Tibial nerve (tissue), 4 donors: Measurements from ENCODE around the gene DTX4.

Experiments
- CTCF ChIP-seq, 5 experiments: fragments of 200-600 bp in 3 of 5; fragments of 450-650 bp in 2 of 5; sonication (generic) in 3 of 5; IDR thresholded peaks; one replicate each; pipeline ENCODE4 v1.5.1; 2016 to 2019; ENCODE audit warnings: antibody characterized with exemption in 5 of 5, mild to moderate bottlenecking in 3 of 5, moderate library complexity in 2 of 5
- EP300 ChIP-seq, 2 donors: sonication (generic); formaldehyde crosslinking; IDR thresholded peaks; one replicate each; pipeline ENCODE4 v1.6.1; 2017; ENCODE audit warnings: antibody characterized with exemption in 2 of 2, mild to moderate bottlenecking in 1 of 2
- POLR2A ChIP-seq, 2 donors: fragments of 450-650 bp; IDR thresholded peaks; one replicate each; pipeline ENCODE4 v1.6.1; 2017; ENCODE audit warnings: antibody characterized with exemption in 2 of 2, mild to moderate bottlenecking in 2 of 2, moderate library complexity in 2 of 2

GRCh38 chr11:59154610-59155009, 17.3 kb upstream of the DTX4 start:
- TF ChIP-seq CTCF (IDR thresholded peaks at IDR 0.05) = no peak
- TF ChIP-seq EP300 (IDR thresholded peaks at IDR 0.05) = no peak
- TF ChIP-seq POLR2A (IDR thresholded peaks at IDR 0.05) = no peak
